Parathyroid adenoma (tissue), 2 donors: ENCODE data around the gene TSC2.

Experiments used
- H2AFZ ChIP-seq: fragments of 300-600 bp; sonication (generic); one replicate; pipeline ENCODE4 v1.7.0; 2017; ENCODE audit warnings: antibody characterized with exemption, mild to moderate bottlenecking
- H3K27ac ChIP-seq: fragments of 300-600 bp; sonication (generic); one replicate; pipeline ENCODE4 v1.7.0; 2017
- H3K27me3 ChIP-seq: fragments of 300-600 bp; sonication (generic); one replicate; pipeline ENCODE4 v1.7.0; 2017; ENCODE audit warnings: low read length; ENCODE audit not compliant: control insufficient read depth, insufficient read depth
- H3K36me3 ChIP-seq: fragments of 300-600 bp; sonication (generic); one replicate; pipeline ENCODE4 v1.7.0; 2017; ENCODE audit warnings: low read length; ENCODE audit not compliant: control insufficient read depth, insufficient read depth
- H3K4me1 ChIP-seq: fragments of 300-600 bp; sonication (generic); one replicate; pipeline ENCODE4 v1.7.0; 2017; ENCODE audit warnings: control low read depth
- H3K4me2 ChIP-seq: fragments of 300-600 bp; sonication (generic); one replicate; pipeline ENCODE4 v1.7.0; 2017; ENCODE audit warnings: low read length
- H3K4me3 ChIP-seq: fragments of 300-600 bp; sonication (generic); one replicate; pipeline ENCODE4 v1.7.0; 2017; ENCODE audit warnings: low read depth, low read length
- H3K79me2 ChIP-seq: fragments of 300-600 bp; sonication (generic); one replicate; pipeline ENCODE4 v1.7.0; 2017; ENCODE audit warnings: control low read depth
- H3K9ac ChIP-seq: fragments of 300-600 bp; sonication (generic); one replicate; pipeline ENCODE4 v1.7.0; 2017; ENCODE audit warnings: mild to moderate bottlenecking
- H3K9me3 ChIP-seq: fragments of 300-600 bp; sonication (generic); one replicate; pipeline ENCODE4 v1.7.0; 2017; ENCODE audit warnings: low read length; ENCODE audit not compliant: control insufficient read depth
- TF ChIP-seq, protein P1 (sequence below): fragments of 300-600 bp; sonication (generic); IDR thresholded peaks from one replicate; pipeline ENCODE4 v1.7.0; 2017; ENCODE audit warnings: antibody characterized with exemption, mild to moderate bottlenecking
- donor health status: primary hyperparathyroidism.

The TSC2 gene

DNA sequence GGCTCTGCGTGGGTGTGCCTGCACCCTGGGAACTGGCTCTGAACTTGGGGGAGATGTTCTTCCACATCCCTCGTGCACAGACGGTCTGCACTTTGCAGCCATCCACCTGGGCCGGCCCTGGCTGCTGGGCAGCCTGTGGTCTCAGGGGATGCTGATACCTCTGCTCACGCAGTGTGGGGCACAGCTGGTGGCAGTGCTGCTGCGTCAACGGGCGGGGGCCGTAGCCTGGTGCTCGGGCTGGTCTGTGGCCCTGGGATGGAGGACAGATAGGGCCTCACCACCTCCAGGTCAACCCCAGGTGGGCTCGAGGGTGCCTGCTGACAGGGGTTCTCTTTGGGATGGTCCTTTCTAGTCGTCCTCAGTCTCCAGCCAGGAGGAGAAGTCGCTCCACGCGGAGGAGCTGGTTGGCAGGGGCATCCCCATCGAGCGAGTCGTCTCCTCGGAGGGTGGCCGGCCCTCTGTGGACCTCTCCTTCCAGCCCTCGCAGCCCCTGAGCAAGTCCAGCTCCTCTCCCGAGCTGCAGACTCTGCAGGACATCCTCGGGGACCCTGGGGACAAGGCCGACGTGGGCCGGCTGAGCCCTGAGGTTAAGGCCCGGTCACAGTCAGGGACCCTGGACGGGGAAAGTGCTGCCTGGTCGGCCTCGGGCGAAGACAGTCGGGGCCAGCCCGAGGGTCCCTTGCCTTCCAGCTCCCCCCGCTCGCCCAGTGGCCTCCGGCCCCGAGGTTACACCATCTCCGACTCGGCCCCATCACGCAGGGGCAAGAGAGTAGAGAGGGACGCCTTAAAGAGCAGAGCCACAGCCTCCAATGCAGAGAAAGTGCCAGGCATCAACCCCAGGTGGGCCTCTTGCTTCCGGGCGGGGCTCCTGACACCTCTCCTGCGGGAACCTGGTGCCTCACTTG is 36.3 kb downstream of the TSC2 start:
- no peak overlapping the region for H3K4me3 ChIP-seq
- no peaks in the 10 kb centered on the region for H3K27me3 ChIP-seq
- no peaks in the 10 kb centered on the region for H3K79me2 ChIP-seq
- no peaks in the 10 kb centered on the region for H3K4me1 ChIP-seq
- no peak overlapping the region for H2AFZ ChIP-seq
- TF ChIP-seq, protein P1, sequence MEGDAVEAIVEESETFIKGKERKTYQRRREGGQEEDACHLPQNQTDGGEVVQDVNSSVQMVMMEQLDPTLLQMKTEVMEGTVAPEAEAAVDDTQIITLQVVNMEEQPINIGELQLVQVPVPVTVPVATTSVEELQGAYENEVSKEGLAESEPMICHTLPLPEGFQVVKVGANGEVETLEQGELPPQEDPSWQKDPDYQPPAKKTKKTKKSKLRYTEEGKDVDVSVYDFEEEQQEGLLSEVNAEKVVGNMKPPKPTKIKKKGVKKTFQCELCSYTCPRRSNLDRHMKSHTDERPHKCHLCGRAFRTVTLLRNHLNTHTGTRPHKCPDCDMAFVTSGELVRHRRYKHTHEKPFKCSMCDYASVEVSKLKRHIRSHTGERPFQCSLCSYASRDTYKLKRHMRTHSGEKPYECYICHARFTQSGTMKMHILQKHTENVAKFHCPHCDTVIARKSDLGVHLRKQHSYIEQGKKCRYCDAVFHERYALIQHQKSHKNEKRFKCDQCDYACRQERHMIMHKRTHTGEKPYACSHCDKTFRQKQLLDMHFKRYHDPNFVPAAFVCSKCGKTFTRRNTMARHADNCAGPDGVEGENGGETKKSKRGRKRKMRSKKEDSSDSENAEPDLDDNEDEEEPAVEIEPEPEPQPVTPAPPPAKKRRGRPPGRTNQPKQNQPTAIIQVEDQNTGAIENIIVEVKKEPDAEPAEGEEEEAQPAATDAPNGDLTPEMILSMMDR, result no peak
- no peaks in the 10 kb centered on the region for H3K9me3 ChIP-seq
- no peak overlapping the region for H3K27ac ChIP-seq
- no peak overlapping the region for H3K9ac ChIP-seq
- H3K4me2 ChIP-seq, result no peak overlapping the region
- no peaks in the 10 kb centered on the region for H3K36me3 ChIP-seq

DNA sequence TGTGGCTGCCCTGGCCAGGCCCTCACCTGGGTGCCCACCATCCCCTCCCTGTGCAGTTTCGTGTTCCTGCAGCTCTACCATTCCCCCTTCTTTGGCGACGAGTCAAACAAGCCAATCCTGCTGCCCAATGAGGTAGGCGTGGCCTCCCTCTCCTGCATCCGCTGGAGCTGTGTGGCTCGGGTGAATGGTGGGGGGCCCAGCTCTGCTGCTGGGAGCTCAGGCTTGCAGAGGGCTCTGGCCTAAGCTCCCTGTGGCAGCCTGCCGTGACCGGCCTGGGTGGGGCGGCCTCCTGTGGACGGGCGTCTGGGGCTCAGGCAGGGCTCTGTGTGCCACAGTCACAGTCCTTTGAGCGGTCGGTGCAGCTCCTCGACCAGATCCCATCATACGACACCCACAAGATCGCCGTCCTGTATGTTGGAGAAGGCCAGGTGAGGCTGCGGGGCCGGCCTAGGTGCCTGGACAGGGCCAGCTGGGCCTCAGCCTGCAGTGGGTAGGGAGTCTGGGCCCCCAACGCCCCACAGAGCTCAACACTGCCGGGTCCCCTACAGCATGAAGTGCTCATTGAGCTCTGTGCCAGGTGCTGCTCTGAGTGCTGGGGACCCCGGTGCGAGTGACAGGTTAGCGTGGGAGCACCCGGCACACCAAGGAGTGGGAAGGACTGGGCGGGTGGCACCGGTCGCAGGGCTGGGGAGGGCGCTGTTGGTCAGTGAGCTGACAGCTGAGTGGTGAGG is 37.3 kb downstream of the TSC2 start:
- Histone ChIP-seq H3K9ac (no peak overlapping the region), H3K9me3 (no peaks in the 10 kb centered on the region), H3K36me3 (no peaks in the 10 kb centered on the region), H3K4me1 (no peaks in the 10 kb centered on the region), H3K27ac (no peak overlapping the region), H3K79me2 (no peaks in the 10 kb centered on the region), H3K4me2 (no peak overlapping the region), H2AFZ (no peak overlapping the region), H3K27me3 (no peaks in the 10 kb centered on the region), H3K4me3 (no peak overlapping the region)
- TF ChIP-seq, protein P1, result no peak

DNA sequence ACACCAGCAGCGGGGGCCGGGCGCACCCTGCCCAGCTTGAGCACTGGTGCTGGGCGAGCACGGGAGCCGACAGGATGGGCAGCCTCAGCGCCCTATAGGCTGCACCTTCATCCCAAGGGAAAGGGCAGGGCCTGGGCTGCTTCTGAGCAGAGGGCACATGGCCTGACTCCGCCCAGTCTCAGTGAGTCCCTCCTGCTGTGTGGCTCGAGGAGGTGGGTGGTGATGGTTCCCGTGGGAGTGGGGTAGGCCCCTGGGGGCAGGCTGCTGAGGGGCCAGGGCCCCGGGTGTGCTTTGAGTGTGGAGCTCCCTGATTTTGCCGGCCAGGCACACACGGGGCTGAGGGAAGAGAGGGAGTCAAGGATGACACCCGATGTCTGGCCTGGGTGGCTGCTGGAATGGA is 37.9 kb downstream of the TSC2 start:
- H3K79me2 ChIP-seq, result no peaks in the 10 kb centered on the region
- H3K36me3 ChIP-seq, result no peaks in the 10 kb centered on the region
- no peak overlapping the region for H3K27ac ChIP-seq
- H3K4me3 ChIP-seq, result no peak overlapping the region
- TF ChIP-seq, protein P1, result no peak
- H3K4me2 ChIP-seq, result no peak overlapping the region
- H3K4me1 ChIP-seq, result no peaks in the 10 kb centered on the region
- H3K9me3 ChIP-seq, result no peaks in the 10 kb centered on the region
- no peak overlapping the region for H2AFZ ChIP-seq
- H3K27me3 ChIP-seq, result no peaks in the 10 kb centered on the region
- H3K9ac ChIP-seq, result no peak overlapping the region

DNA sequence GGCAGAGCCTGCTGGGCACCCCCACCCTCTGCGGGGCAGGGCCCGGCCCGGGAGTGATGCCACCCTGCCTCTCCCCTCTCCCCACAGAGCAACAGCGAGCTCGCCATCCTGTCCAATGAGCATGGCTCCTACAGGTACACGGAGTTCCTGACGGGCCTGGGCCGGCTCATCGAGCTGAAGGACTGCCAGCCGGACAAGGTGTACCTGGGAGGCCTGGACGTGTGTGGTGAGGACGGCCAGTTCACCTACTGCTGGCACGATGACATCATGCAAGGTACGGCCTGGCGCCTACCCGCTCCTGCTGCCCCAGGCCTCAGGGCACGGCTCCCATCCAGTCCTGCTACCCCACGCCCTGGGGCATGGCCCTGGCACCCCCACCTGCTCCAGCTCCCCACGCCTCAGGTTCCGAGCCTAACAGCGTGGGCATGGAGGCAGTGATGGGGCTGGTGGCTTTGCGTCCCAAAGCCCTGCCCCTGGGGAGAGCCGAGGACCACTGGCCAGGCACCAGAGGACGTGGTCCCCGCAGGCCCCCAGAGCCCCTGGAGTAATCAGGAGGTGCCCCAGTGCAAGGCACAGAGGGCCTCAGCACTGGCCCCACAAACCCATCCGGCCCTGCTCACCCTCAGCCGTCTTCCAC is 38.4 kb downstream of the TSC2 start:
- Histone ChIP-seq H3K27ac (no peak overlapping the region), H3K9ac (no peak overlapping the region), H3K4me3 (no peak overlapping the region), H2AFZ (no peak overlapping the region), H3K79me2 (no peaks in the 10 kb centered on the region), H3K36me3 (no peaks in the 10 kb centered on the region), H3K4me2 (no peak overlapping the region), H3K27me3 (no peaks in the 10 kb centered on the region), H3K9me3 (no peaks in the 10 kb centered on the region), H3K4me1 (no peaks in the 10 kb centered on the region)
- TF ChIP-seq, protein P1, result no peak
